Breast epithelium (tissue), 3 donors: ENCODE results near the gene SPTSSA.

ENCODE experiments used
- CTCF ChIP-seq, 3 donors: fragments of 450-650 bp; IDR thresholded peaks; one replicate each; pipeline ENCODE4 v1.5.1; 2016 to 2017; ENCODE audit warnings: antibody characterized with exemption in 3 of 3, mild to moderate bottlenecking in 3 of 3, moderate library complexity in 3 of 3
- POLR2A ChIP-seq: fragments of 450-650 bp; IDR thresholded peaks from one replicate; pipeline ENCODE4 v1.6.1; 2016; ENCODE audit warnings: antibody characterized with exemption, mild to moderate bottlenecking, moderate library complexity

- TF ChIP-seq CTCF (IDR thresholded peaks at IDR 0.05), result no peak
- TF ChIP-seq POLR2A, result no peak
Observed at GRCh38 chr14:34433957-34434356, 28.1 kb downstream of the SPTSSA start.
